ENCODE measurements around the gene ADAP2.
"Not testable (repeated sequence)": the region's sequence is repeated elsewhere in the genome, so short reads cannot be mapped to it uniquely, and the experiment has no call there.

Gene ADAP2

DNA sequence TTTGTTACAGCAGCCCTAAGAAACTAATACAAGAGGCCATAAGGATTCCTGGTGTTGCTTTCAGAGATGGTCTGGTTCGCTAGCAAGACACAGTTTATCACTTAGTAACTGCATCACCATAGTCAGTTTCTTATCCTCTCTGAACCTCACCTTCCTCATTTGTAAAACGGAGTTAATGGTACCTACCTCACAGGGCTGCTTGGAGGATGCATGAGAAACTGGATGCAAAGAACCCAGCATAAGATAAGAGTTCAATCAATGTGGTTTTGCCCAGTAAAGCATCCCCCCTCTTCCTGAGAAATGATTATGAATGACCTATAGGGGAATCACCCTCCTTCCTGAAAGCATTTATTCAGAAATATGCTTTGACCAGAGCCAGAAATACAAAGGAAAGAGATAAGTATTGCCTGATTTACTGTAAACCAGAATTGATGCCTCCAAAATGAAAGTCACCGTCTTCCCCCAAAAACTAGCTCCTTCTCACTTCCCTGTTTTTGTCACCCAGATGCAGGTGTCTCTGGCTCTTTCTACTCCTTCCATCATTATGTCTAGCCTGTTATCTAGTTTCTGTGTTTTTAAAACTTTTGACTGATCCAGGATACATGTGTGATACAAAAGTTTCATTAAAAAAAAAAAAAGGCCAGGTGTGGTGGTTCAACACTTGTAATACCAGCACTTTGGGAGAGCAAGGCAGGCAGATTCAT, 12.9 kb upstream of the ADAP2 start:
- peak; percentile 32 for DNase-seq (ENCODE audit: extremely low spot score)
- CTCF ChIA-PET, result interaction anchor here (1.5 kb wide), 1 partner anchor 10 kb away, joined by 4 read pairs; no protein-coding TSS in a partner anchor
- POLR2A ChIA-PET, result no interaction called here
- TF ChIP-seq, protein P1, sequence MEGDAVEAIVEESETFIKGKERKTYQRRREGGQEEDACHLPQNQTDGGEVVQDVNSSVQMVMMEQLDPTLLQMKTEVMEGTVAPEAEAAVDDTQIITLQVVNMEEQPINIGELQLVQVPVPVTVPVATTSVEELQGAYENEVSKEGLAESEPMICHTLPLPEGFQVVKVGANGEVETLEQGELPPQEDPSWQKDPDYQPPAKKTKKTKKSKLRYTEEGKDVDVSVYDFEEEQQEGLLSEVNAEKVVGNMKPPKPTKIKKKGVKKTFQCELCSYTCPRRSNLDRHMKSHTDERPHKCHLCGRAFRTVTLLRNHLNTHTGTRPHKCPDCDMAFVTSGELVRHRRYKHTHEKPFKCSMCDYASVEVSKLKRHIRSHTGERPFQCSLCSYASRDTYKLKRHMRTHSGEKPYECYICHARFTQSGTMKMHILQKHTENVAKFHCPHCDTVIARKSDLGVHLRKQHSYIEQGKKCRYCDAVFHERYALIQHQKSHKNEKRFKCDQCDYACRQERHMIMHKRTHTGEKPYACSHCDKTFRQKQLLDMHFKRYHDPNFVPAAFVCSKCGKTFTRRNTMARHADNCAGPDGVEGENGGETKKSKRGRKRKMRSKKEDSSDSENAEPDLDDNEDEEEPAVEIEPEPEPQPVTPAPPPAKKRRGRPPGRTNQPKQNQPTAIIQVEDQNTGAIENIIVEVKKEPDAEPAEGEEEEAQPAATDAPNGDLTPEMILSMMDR (IDR thresholded peaks at IDR 0.05; ENCODE audit: control extremely low read depth, extremely low read depth, low read depth, missing control alignments), result no peak

DNA sequence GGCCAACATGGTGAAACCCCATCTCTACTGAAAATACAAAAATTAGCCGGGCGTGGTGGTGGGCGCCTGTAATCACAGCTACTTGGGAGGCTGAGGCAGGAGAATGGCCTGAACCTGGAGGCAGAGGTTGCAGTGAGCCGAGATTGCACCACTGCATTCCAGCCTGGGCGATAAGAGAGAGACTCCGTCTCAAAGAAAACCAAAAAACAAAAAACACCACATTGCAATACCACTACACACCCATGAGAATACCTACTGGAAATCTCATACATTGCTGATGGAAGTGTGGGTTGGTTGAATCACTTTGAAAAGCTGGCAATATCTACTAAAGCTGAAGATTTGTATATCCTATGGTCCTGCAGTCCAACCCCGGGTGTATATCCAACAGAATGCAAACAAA, 11.6 kb upstream of the ADAP2 start:
- POLR2A ChIA-PET; DNase-seq (ENCODE audit: extremely low spot score): not testable (repeated sequence)
- CTCF ChIA-PET, result interaction anchor here (0.8 to 1.5 kb wide), 4 partner anchors 11 to 39 kb away, joined by 3 to 4 read pairs (median 4); partner anchors contain the start of gene ADAP2

DNA sequence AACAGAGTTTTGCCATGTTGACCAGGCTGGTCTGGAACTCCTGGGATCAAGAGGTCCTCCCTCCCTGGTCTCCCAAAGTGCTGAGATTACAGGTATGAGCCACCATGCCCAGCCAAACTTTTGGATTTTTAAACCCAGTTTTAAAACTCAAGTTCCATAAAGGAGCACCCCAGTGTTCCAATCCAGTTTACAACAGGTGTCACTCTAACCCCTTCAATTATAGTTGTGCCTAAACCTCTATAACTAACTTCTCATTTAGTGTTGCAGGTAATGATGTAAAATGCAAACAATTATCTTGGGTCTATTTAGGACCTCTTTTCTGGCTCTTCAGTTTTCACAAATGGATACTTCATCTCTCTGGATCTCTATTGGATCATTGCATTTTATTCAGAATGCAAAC, 7.8 kb upstream of the ADAP2 start:
- ChIA-PET POLR2A (no interaction called here), CTCF (interaction anchor here (1.3 to 2.8 kb wide), 3 partner anchors 11 to 18 kb away, joined by 3 to 13 read pairs (median 4); no protein-coding TSS in a partner anchor)
- TF ChIP-seq, protein P1 (IDR thresholded peaks at IDR 0.05; ENCODE audit: control extremely low read depth, extremely low read depth, low read depth, missing control alignments), result peak; percentile 2
- DNase-seq (ENCODE audit: extremely low spot score), result no peak

DNA sequence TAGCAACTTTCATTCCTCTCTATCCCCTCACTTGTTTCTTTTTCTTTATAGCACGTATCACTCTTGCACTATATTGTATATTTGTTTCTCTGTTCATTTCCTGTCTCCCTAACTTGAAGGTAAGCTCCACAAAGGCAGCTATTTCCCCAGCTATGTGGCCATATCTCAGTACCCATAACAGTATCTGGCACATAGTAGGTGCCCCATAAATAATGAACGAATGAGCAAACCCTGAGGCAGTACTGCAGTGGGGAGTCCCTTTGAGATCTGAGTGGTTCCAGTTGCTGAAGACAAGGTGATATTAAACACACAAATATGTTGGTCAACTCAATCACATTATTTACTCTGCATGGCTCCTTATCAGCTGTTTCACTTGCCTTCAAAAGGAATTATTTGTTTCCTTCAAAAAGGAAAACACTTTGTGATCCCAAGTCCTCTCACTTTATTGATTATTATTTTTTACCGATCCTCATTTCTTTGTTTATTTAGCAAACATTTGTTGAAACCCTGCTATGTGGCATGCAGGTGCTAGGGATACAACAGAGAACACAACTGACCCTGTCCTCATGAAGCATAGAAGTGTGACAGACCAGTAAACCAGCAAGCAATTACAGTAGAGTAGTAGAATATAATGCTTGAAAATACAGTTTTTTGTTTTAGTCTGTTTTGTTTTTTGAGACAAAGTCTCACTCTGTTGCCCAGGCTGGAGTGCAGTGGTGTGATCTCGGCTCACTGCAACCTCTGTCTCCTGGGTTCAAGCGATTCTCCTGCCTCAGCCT, 5.7 kb upstream of the ADAP2 start:
- ChIA-PET CTCF (interaction anchor here (0.8 to 3.3 kb wide), 4 partner anchors 10 to 299 kb away, joined by 3 to 13 read pairs (median 6); partner anchors contain the start of gene TEFM), POLR2A (no interaction called here)
- DNase-seq (ENCODE audit: extremely low spot score), result no peak
- TF ChIP-seq, protein P1 (IDR thresholded peaks at IDR 0.05; ENCODE audit: control extremely low read depth, extremely low read depth, low read depth, missing control alignments), result no peak

GRCh38 chr17:30917050-30917449, 4.7 kb upstream of the ADAP2 start:
- DNase-seq (ENCODE audit: extremely low spot score), result no peak
- POLR2A ChIA-PET, result no interaction called here
- TF ChIP-seq, protein P1 (IDR thresholded peaks at IDR 0.05; ENCODE audit: control extremely low read depth, extremely low read depth, low read depth, missing control alignments), result no peak
- CTCF ChIA-PET, result interaction anchor here (1.2 to 3.3 kb wide), 4 partner anchors 10 to 21 kb away, joined by 3 to 7 read pairs (median 6); partner anchors contain the start of gene TEFM

DNA sequence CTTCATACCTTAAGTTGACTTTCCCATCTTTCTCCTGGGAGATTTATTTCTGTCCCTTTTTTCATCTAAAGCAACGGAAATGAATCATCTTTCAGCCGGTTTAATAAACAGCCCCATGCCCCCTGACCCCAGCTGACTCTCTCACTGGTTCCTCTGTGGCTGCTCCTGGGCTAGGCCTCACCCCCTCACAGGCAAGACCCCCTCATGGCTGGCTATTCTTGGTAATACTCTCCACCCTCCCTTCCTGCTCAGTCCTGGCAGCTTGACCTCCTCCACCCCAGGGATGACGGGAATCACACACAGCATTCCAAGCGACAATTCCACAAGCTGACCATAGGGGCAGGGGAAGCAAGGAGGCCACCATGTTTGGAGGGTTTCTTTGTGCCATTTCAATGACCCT, 1.5 kb upstream of the ADAP2 start:
- TF ChIP-seq, protein P1 (IDR thresholded peaks at IDR 0.05; ENCODE audit: control extremely low read depth, extremely low read depth, low read depth, missing control alignments), result no peak
- no peak for DNase-seq (ENCODE audit: extremely low spot score)
- ChIA-PET CTCF (no interaction called here), POLR2A (interaction anchor here (0.6 kb wide), 1 partner anchor 114 kb away, joined by 5 read pairs; no protein-coding TSS in a partner anchor)
